Endothelial cell of umbilical vein (primary cell): ENCODE data around the gene ANTXRL. TPM values are rescaled to one million over a fixed set of nuclear protein-coding genes. Genes with fewer than 3 reads are reported as not detected.

Experiments used
- BruUV-seq: library from RNA; stranded (reverse); fragments of 400-500 nt; replicated peaks from 2 replicates; lab custom pipeline; 2021; lab: Mats Ljungman, UMichigan
- CTCF ChIA-PET: fragments of 300-600, 350-600 bp; sonication (Branson Sonifier 250); formaldehyde crosslinking; loops from one replicate; lab custom pipeline; 2021; ENCODE audit warnings: antibody characterized with exemption, inconsistent platforms; lab: Charles Lee
- POLR2A ChIA-PET: fragments of 300-600, 350-600 bp; sonication (Branson Sonifier 250); formaldehyde crosslinking; loops from one replicate; lab custom pipeline; 2021; ENCODE audit warnings: antibody characterized with exemption, inconsistent platforms; lab: Charles Lee
- DNase-seq: peaks from one replicate; pipeline ENCODE4 v3.0.0-alpha.2; 2011; ENCODE audit warnings: low read depth, low spot score
- FAIRE-seq: peaks from 2 replicates; lab custom pipeline; 2011; peaks lifted over from hg19 to GRCh38; lab: Jason Lieb, UNC
- H2AFZ ChIP-seq: 2 replicates; pipeline ENCODE4 v1.6.0; 2012; ENCODE audit warnings: low read depth, low read length, control low read depth, inconsistent platforms
- H3K27ac ChIP-seq: 2 replicates; pipeline ENCODE4 v1.5.1; 2011; ENCODE audit warnings: low read depth, mild to moderate bottlenecking, control low read depth, low read length, moderate library complexity; ENCODE audit not compliant: insufficient read depth
- H3K27me3 ChIP-seq, 2 experiments: 2 replicates each; pipeline versions ENCODE4 v1.6.0 to v1.6.1; 2011; ENCODE audit warnings: low read length in 2 of 2, mixed read lengths in 1 of 2; ENCODE audit not compliant: control insufficient read depth in 2 of 2, insufficient read depth in 2 of 2
- H3K36me3 ChIP-seq, 2 experiments: 2 replicates in 1 of 2; 3 replicates in 1 of 2; pipeline ENCODE4 v1.5.1; 2011; ENCODE audit warnings: low read length in 2 of 2, mild to moderate bottlenecking in 1 of 2, moderate library complexity in 1 of 2; ENCODE audit not compliant: control insufficient read depth in 2 of 2, insufficient read depth in 2 of 2; ENCODE audit errors: extremely low read depth in 1 of 2
- H3K4me1 ChIP-seq: 3 replicates; pipeline ENCODE4 v1.5.1; 2011; ENCODE audit warnings: mild to moderate bottlenecking, low read length; ENCODE audit not compliant: control insufficient read depth, insufficient read depth; ENCODE audit errors: extremely low read depth
- H3K4me2 ChIP-seq: 2 replicates; pipeline ENCODE4 v1.6.1; 2011; ENCODE audit warnings: low read length, control low read depth, mixed read lengths; ENCODE audit not compliant: insufficient read depth
- H3K4me3 ChIP-seq, 3 experiments: fragments of 200-600 bp in 1 of 3; sonication (generic), shearing (Covaris generic) in 1 of 3; replicated peaks in 1 of 3; 2 replicates each; pipeline ENCODE4 v1.5.1; 2011 to 2016; ENCODE audit warnings: control low read depth in 3 of 3, low read length in 3 of 3, mild to moderate bottlenecking in 2 of 3, inconsistent platforms in 1 of 3, low read depth in 1 of 3, moderate library complexity in 1 of 3; ENCODE audit not compliant: insufficient read depth in 1 of 3
- H3K79me2 ChIP-seq: 2 replicates; pipeline ENCODE4 v1.6.0; 2012; ENCODE audit warnings: low read length, inconsistent platforms; ENCODE audit not compliant: control insufficient read depth, insufficient read depth
- H3K9ac ChIP-seq: replicated peaks from 2 replicates; pipeline ENCODE3; 2011; ENCODE audit warnings: low read length, control low read depth; ENCODE audit not compliant: insufficient read depth; ENCODE audit errors: extremely low read depth
- H3K9me1 ChIP-seq: replicated peaks from 3 replicates; pipeline ENCODE4 v1.6.0; 2011; ENCODE audit warnings: mild to moderate bottlenecking, low read length; ENCODE audit not compliant: control insufficient read depth, insufficient read depth; ENCODE audit errors: extremely low read depth
- H3K9me3 ChIP-seq: replicated peaks from 2 replicates; pipeline ENCODE4 v1.5.1; 2012; ENCODE audit warnings: low read length, inconsistent platforms; ENCODE audit not compliant: control insufficient read depth, insufficient read depth
- H4K20me1 ChIP-seq: replicated peaks from 2 replicates; pipeline ENCODE3; 2011; ENCODE audit warnings: mild to moderate bottlenecking, low read length; ENCODE audit not compliant: control insufficient read depth, insufficient read depth; ENCODE audit errors: extremely low read depth
- GATA2 ChIP-seq: IDR thresholded peaks from 2 replicates; pipeline ENCODE4 v1.7.0; 2011; ENCODE audit warnings: low read depth, mild to moderate bottlenecking, moderate library complexity, mixed read lengths, low read length; ENCODE audit not compliant: insufficient read length, insufficient read depth
- JUN ChIP-seq: IDR thresholded peaks from 2 replicates; pipeline ENCODE4 v1.6.1; 2011; ENCODE audit warnings: borderline replicate concordance, low read depth; ENCODE audit not compliant: insufficient read length, insufficient read depth
- MAX ChIP-seq: IDR thresholded peaks from 2 replicates; pipeline ENCODE4 v1.6.1; 2011; ENCODE audit not compliant: insufficient read depth, insufficient read length
- POLR2AphosphoS5 ChIP-seq: IDR thresholded peaks from 2 replicates; pipeline ENCODE4 v1.6.1; 2012; ENCODE audit warnings: low read depth, mild to moderate bottlenecking, control low read depth, low read length, moderate library complexity; ENCODE audit not compliant: insufficient read depth
- dilution Hi-C: fragments of 300-500 bp; cut with MboI; formaldehyde crosslinking; loops from one replicate; pipeline ENCODE4 v1.15.0; 2019; ENCODE audit warnings: low sequenced_read_pairs; ENCODE audit not compliant: extremely low pct_ligation_motif_present
- intact Hi-C: fragments of 100-400 bp; cut with micrococcal nuclease; formaldehyde crosslinking; loops from one replicate; pipeline ENCODE4 v1.10.0; 2022
- polyA plus RNA-seq, 4 experiments: library from polyadenylated mRNA; depleted of rRNA in 3 of 4; stranded (reverse) in 3 of 4; unstranded in 1 of 4; fragments of >200 nt; gene quantifications; 2 replicates each; pipeline versions ENCODE4 v1.2.1 to v1.2.3, GENCODE V29; 2011 to 2012; ENCODE audit warnings: missing spikeins in 1 of 4
- total RNA-seq: library from RNA; stranded (reverse); gene quantifications from 2 replicates; pipeline ENCODE4 v1.2.3, GENCODE V29; 2021

ANTXRL gene
- total and polyA plus RNA-seq, 2 donors (not counting 3 experiments of a cell fraction or from before 2014, with no cell fraction given), result not detected

- DNase-seq (no peak), FAIRE-seq (no peak)
- H2AFZ ChIP-seq, result no peak overlapping the region
- ChIA-PET POLR2A (no interaction called here), CTCF (interaction anchor here (1.2 kb wide), 1 partner anchor 16 kb away, joined by 3 read pairs; no protein-coding TSS in a partner anchor)
- H4K20me1 ChIP-seq, result no peaks in the 10 kb centered on the region
- H3K79me2 ChIP-seq, result no peaks in the 10 kb centered on the region
- no peaks in the 10 kb centered on the region for H3K9me1 ChIP-seq
- intact Hi-C loops (no loop called here), dilution Hi-C loops (no loop called here)
- no peak overlapping the region for H3K4me3 ChIP-seq
- H3K27me3 ChIP-seq, result no peaks in the 10 kb centered on the region
- H3K36me3 ChIP-seq, result no peaks in the 10 kb centered on the region
- no TSS peak for BruUV-seq
- H3K4me1 ChIP-seq, result no peaks in the 10 kb centered on the region
- TF ChIP-seq GATA2 (no peak), JUN (no peak)
- no peaks in the 10 kb centered on the region for H3K9me3 ChIP-seq
- H3K27ac ChIP-seq, result no peak overlapping the region
- no peak overlapping the region for H3K9ac ChIP-seq
- H3K4me2 ChIP-seq, result no peak overlapping the region
These were observed 22.1 kb downstream of the ANTXRL start for GRCh38 chr10:46308666-46309450.

- FAIRE-seq, result no peak
- Histone ChIP-seq H3K27me3 (no peaks in the 10 kb centered on the region), H3K27ac (no peak overlapping the region), H4K20me1 (no peaks in the 10 kb centered on the region), H2AFZ (no peak overlapping the region), H3K9me3 (no peaks in the 10 kb centered on the region), H3K4me2 (no peak overlapping the region), H3K36me3 (no peaks in the 10 kb centered on the region), H3K79me2 (no peaks in the 10 kb centered on the region), H3K9ac (no peak overlapping the region), H3K4me1 (no peaks in the 10 kb centered on the region), H3K4me3 (no peak overlapping the region), H3K9me1 (no peaks in the 10 kb centered on the region)
- DNase-seq, result no peak
- ChIA-PET POLR2A (no interaction called here), CTCF (interaction anchor here (1.2 kb wide), 1 partner anchor 16 kb away, joined by 3 read pairs; no protein-coding TSS in a partner anchor)
- TF ChIP-seq GATA2 (no peak), JUN (no peak), POLR2AphosphoS5 (no peak), MAX (no peak)
- intact Hi-C loops (no loop called here), dilution Hi-C loops (no loop called here)
- no TSS peak for BruUV-seq
These were observed 22.8 kb downstream of the ANTXRL start for GRCh38 chr10:46309511-46310142.
